GM19395 (cell line): ENCODE measurements around the gene RRP8.

ENCODE experiments used
- ATAC-seq: cut with Tn5 transposase; IDR thresholded peaks from one replicate; pipeline ENCODE4 v1.9.1; 2021; ENCODE audit warnings: mild to moderate bottlenecking, moderate library complexity; ENCODE audit not compliant: unreplicated experiment

RRP8 gene

DNA sequence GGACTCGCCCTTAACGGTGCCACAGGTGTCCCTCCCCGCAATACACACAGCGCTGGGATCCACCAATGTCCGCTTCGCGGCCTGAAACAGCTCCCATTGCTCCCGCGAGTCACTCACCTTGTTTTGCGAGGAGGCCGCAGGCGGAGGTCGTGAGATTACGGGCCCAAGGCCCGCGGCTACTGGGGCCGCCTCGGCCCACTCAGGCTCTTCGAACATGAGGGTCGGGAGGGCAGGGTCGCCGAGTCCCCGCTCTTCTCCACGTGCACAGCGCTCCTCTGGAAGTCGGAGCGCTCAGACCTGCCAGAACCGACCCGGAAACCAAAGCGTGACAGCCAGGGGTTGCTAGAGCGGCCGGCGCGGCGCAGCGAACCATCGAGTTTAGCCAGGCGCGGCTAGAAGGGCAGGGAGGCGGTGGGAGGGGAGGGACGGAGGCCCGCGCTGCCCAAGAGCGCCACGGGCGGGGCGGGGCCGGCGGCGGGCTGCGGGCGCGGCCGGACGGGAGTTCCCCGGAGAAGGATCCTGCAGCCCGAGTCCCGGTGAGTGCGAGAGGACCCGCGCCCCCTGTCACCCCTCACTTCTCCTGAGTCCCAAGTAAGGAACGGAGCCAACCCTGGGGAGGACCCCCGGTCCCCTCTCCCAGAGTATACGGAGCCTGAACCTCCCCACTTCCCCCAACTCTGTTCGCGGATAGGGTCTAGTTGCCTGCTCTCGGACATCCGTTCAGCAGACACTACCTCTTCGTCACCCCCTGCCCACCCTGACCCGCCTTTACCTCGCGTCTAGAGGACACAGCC, at the start of gene RRP8, which contains the start of gene ILK:
RRP8 (minus strand) TSS at position 330 of the 794 bp plus-strand sequence; CDS start at position 216, 114 bp downstream.
ILK (plus strand) TSS at position 488 of the 794 bp plus-strand sequence. CDS start 498 bp downstream, outside the sequence.
- peak; percentile 71 for ATAC-seq

DNA sequence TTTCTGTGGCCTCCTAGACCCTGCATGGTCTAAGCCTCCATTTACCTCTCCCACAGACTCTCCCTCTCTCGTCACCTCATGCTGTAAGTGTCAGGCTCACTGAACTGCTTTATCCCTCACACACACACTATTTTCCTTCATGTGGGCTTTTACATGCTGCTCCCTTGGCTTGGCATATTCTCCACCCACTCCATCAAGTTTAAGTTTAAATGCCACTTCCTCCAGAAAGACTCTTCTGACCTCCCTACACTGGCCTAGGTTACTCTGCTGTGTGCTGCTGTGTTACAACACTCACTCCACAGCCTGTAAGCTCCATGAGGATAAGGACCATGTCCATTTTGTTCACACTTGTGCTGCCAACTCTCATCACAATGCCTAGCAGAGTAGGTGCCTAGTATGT, 49.7 kb upstream of the RRP8 start:
- ATAC-seq = no peak

DNA sequence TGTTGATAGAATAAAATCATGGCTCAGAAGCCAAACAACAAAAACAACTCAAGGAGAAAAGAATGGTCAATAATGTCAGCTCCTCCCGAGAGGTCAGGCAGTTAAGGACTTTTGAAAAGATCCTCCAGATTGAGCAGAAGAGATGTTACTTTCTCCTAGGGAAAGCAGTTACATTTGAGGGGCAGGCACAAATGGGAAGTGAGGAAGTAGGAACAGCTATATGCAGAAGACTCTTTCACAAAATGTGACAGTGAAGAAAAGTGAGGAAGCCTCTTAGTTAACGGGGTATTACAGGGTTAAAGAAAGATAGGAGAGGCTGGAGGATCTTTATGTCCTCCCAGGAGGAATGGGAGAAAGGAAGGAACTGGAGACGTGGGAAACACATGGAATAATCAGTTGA, 48.8 kb upstream of the RRP8 start:
- ATAC-seq = no peak

DNA sequence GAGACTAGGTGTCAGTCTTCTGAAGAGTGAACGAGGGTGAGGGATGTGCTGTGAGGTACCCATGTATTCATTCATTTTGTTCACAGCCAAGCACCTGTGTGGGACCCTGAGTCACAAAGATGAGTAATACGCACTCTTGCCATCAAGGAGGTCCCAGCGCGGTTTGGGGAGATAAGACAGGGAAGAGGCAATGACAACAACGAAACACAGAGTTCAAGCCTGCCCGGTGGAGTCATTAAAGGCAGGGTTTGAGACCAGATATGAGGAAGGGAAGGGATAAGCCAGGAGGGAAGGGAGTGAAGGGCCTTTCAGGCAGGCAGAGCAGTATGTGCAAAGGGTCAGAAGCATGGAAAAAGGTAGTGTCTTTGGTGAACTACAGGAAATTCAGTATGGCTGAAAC, 47.6 kb upstream of the RRP8 start:
- no peak for ATAC-seq

DNA sequence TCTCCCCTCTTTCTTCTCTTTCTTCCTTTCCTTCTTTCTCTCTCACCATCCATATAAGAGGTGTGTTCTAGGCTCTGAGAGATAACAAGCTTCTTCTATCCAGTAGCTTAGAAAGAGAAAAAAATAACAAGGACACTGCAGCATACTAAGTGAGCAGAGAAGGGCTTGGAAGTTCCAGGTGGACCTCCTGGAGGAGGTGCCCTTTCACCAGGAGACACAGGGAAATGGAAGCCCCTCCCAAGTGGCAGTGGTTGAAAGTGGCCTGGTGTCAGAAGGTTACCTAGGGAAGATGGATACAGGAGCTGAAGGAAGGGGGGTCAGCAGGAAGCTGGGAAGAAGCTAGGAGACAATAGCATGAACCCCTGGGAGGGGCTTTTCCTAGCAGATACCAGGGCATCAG, 46.7 kb upstream of the RRP8 start:
- ATAC-seq = no peak

DNA sequence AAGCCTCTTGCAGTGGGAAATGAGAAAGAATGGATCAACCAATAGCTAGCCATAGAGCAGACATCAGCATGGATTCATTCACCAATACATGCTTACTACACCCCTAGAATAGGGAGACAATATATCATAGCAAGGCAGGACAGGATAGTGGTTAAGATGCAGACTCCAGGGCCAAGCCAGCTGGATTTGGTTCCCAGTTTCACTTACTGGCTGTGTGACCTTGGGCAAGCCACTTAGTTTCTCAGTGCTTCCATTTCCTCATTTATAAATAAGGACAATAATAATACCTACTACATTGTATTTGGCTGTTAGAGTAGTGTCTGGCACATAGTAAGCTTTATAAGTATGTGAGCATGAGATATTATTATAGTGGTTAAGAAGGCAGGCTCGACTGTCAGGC, 45.1 kb upstream of the RRP8 start:
- ATAC-seq = no peak

DNA sequence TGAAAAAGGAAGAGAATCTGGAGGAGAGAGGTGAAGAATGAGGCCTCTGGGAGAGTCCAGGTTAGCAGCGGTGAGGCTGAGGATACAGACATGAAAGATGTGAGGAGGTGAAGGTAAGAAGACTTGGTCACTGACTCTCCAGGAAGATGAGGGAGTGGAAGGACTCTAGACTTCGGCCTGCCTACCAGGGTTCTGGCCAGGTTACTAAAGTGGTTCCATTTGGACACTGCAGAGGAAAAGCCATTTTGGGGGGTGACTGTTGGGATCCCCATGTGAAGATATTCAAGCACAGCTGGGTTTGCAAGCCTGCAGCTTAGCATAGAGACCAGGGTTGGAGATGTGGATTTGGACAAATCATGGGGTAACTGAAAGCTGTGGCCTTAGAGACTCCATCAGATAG, 44.4 kb upstream of the RRP8 start:
- no peak for ATAC-seq

DNA sequence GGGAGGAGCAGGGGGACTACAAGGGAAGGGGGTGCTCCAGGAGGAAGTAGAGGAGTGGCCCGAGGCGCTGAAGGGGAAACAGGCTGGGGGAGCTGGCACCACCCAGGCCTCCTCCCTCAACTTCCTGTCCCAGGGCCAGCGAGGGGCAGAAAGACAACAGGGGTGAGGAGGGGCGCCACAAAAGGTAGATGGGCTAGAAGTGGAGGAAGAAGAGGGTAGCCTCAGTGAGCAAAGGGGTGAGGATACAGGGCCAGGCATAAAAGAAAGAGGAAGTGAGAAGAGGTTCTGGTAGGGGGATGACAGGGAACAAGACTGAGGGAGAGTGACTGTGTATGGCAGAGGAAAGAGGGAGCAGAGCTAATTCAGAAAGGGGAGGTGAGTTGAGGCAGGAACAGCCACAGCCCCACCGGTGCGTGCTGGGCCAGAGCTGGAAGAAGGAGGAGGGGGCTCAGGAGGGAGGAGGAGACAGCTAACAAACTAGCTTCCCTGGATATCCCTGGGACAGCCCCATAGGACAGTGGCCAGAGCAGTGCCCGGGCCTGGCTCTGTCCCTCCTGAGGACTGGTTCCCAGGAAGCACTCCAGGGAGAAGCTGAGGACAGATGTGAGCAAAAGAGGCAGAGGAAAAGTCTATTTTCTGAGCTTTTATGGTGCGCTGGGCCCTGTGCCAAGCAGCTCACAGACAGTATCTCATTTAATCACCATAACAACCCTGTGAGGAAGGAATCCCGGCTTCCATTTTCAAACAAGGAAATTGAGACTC, 43.7 kb upstream of the RRP8 start:
- ATAC-seq = peak; percentile 96

DNA sequence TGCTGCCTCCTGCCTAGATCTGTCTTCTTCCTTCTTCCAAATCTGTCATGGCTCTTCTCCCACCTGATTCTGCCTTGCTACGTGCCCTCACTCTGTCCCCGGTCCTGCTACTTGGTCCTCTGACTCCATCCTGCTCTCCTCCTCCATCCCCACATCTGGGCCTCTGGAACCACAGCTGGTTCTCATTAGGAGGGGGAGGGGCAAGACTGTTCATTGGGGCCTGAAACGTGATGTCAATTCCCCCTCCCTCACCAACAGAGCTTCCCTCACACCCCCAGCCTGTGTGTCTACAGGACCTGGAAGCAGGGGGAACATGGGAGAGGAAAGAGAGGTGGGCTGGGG, 43.1 kb upstream of the RRP8 start:
- peak; percentile 29 for ATAC-seq

DNA sequence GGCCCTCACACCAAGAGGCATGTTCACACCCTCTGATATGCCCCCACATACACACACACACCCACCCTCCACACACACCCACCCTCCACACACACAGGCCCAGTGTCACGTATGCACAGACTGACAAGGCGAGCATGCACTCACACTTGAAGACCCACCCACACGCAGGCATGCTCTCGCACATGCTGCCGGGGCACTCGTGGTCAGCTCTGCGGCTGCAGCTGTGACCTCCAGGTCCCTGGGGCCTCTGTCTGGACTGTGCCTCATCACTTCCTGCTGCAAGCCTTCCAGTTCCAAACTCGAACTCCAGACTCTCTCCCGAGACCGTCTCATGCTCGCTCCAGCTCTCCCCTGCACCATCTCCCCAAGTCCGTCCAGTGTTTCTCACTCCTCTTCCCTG, 42.7 kb upstream of the RRP8 start:
- ATAC-seq = no peak

DNA sequence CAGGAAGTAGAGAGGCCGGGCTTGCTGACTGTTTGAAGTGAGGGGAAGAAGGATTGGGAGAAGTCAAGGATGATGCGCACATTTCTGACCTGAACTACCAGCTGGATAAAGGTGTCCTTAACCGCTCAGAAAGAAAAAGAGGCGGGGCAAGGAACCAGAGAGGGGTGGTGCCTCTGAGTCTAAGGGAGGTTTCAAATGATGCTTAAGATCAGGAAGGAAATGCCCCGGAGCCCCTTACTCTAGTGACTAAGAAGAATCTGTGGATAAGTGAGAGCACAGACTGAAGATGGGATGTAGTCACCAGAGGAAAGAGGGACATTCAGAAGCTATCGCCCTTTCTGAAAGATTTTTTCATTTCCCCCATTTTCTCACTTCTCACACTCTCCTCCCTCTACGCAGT, 39.5 kb upstream of the RRP8 start:
- ATAC-seq = no peak

DNA sequence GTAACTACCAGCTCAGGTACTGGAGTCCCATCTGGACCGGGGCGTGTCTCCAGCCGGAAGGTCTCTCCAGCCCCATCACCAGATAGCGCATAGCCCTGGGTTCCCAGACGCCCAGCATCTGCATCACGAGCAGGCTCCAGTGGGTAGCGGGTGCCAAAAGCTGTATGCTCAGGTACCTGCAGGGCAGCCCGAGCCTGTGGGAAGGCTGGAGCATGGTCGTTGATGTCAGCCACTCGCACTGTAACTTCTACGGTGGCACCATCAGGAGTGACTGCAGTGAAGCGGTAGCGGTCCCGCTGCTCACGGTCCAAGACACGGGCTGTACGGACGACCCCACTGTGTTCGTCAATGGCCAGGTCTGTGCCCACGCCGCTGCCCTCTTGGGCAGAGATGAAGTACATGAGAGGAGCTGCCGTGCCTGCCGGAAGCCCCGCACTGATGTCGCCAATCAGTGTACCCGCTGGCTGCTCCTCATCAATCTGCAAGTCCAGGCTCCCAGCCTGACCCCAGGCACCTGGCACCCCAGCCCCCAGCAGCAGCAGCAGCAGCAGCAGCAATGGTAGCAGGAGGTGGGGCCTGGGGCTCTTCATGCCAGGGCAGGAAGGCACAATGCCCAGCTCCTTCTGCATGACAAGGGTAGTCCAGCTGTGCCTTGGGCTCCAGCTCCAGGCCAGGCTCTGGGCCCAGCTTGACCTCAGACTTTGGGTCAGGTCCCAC, 37.7 kb upstream of the RRP8 start:
- ATAC-seq = no peak

DNA sequence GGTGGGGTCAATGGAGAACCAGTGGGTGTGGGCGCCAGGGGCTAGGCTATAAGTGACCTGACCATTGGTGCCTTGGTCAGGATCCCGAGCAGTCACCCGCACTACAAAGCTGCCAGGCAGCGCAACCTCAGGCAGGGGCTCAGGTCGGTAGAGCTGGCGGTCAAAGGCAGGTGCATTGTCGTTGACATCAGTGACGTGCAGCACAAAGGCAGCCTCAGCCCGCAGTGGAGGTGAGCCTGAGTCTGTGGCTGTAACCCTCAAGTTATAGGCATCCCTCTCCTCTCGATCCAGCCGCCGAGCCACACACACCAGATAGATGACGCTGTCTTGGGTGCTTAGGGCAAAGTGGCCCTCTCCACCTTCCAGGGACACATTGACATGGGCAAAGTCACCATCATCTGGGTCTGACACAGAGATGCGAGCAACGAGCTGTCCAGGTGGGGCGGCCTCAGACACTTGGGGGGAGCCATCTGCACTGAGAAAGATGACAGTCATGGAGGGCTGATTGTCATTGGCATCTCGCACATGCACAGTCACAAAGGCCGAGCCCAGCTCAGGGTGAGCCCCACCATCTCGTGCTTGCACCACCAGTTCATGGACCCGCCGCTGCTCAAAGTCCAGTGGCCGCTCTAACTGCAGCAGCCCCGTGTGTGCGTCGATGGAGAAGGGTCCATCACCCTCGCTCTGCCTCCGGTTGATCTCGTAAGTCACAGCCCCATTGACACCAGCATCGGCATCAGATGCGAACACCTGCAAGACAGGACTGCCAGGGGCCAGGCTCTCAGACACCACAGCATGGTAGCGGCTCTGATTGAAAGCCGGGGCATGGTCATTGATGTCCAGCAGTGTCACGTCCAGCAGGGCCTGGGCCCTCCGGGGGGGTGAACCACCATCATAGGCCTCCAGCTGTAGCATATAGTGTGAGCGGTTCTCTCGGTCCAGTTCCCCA, 36.9 kb upstream of the RRP8 start:
- ATAC-seq = no peak

DNA sequence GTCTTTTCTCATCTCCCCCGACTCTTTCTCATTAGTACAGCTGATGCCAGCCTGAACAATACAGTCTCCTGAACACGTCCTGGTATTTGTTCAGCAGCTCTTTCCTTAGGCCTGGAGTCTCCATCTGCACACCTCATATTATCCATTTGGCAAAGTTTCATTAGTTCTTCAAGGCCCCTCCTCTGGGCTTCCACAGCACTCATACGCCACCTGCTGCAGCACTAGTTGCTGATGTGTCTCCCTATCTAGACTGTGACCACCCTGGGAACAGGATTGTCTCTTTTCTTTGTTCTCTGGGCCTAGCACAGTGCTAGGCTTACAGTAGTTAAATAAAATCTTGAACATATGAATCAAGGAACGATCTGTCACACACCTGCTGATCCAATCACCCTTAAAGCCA, 35.0 kb upstream of the RRP8 start:
- no peak for ATAC-seq

DNA sequence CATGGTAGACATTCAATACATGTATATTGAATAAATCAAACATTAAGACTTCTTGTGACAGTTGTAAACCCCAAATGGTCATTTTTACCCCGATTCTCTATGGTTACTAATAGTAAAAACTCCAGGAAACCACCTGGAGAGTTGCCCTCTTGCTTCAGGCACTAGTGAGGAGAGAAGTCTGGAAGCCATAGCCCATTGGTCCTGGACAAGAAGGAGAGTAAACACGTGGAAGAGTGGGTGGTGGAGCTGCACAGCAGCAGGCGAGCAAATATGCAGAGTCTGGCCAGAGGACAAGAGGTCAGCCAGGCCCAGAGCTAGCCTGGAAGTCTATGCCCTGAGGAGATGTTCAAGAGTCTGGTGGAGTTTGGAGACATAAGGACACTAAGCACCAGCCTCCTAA, 34.5 kb upstream of the RRP8 start:
- no peak for ATAC-seq

DNA sequence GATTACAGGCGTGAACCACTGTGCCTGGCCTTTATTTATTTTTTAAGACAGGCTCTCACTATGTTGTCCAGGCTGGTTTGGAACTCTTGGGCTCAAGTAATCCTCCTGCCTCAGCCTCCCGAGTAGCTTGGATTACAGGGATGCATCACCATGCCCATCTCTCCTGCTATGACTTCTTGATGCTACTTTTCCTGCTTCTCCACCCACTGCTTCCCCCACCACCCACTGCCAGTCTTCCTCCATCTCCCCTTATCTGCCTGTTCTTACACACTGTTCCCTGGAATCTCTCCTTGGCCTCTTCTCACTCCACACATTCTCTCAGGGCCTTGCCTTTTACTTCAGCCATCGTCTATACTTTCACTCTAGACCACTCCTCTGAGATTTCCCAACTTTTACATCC, 33.1 kb upstream of the RRP8 start:
- no peak for ATAC-seq

DNA sequence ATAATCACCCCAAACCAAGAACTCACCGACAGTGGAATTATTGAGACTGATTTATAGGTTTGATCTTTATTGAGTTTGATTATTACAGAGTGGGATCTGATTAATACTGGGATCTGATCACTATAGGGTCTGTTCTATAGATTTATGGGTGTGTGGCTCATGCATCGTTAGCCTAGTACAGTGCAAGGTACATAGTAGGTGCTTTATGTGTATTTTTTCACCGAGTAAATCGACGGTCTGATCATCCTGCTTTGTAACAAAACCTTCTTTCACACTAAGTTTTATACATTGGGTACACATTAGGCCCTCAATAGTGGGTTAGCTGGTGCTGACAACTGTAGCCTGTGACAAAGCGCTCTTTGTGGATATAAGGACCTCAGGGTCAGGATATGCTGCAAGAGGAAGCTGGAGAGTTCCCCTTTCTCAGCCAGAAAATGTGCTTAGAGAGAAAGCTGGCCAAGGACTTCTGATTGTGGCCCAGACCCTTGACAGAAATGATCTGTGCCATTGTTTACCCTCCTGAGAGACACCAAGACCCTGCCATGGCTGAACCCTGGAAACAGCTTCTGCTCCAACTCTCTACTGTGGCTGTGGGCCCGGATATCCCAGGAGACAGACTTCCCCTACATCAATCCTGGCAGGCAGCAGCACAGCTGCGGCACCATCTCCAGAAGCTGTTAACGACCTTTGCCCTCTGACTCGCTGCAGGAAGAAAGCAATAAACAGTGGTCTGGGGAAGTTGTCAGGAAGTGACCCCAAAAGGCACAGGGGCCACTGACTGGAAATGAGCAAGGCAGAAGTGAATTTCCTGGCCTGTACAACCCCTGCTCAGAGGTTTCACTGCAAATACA, 31.9 kb upstream of the RRP8 start:
- no peak for ATAC-seq

DNA sequence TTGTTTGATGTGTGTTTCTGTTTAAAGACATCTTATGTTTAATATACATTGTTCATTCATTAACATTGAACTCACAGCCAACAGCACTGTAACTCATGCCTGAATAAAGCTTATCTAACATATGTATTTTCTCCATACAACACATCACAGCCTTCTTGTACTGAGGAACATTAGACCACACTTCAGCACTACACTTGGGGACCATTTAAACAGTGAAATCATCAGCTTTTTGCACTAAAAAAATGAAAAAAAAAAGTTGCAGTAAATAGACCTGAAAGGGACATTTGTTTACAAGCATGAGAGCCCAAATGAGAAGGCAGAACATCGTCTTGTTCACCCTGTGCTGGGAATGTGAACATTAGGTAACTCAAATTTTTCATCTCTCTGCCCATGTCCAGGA, 31.1 kb upstream of the RRP8 start:
- ATAC-seq = no peak
